CD4-positive, alpha-beta T cell treated with Interferon alpha-2 for 1 hour (primary cell): ENCODE data around the gene MEF2A.
A peak's percentile ranks its signal among the peaks of the same experiment; 100 is the strongest.
"Not testable (repeated sequence)": the region's sequence is repeated elsewhere in the genome, so short reads cannot be mapped to it uniquely, and the experiment has no call there.

Experiments used
- DNase-seq, 2 donors: peaks; one replicate each; pipeline ENCODE4 v3.0.0-alpha.2; 2020 to 2022

Gene MEF2A

GRCh38 chr15:99732751-99733267 lies 167.0 kb downstream of the MEF2A start:
- no peak for DNase-seq

GRCh38 chr15:99733268-99734039 lies 167.7 kb downstream of the MEF2A start, which contains the start of gene LYSMD4:
TSS of gene LYSMD4 (minus strand) at chr15:99733437. CDS start at chr15:99731999, 1,438 bp downstream.
- DNase-seq = peak; percentile 97 to 98

GRCh38 chr15:99734040-99734291 lies 168.2 kb downstream of the MEF2A start:
- DNase-seq = not testable (repeated sequence)

- DNase-seq = no peak
Observed at GRCh38 chr15:99734575-99734974, 168.8 kb downstream of the MEF2A start.

GRCh38 chr15:99735868-99736267 lies 170.1 kb downstream of the MEF2A start:
- no peak for DNase-seq

- DNase-seq = no peak
Observed at GRCh38 chr15:99736702-99737101, 170.9 kb downstream of the MEF2A start.

- DNase-seq = no peak
Observed at GRCh38 chr15:99738021-99738847, 172.4 kb downstream of the MEF2A start.

- DNase-seq = no peak
Observed at GRCh38 chr15:99741835-99742234, 176.1 kb downstream of the MEF2A start.

- DNase-seq = no peak
Observed at GRCh38 chr15:99744142-99744541, 178.4 kb downstream of the MEF2A start.

- no peak for DNase-seq
Observed at GRCh38 chr15:99745370-99746086, 179.7 kb downstream of the MEF2A start.

GRCh38 chr15:99749386-99749785 lies 183.6 kb downstream of the MEF2A start:
- no peak for DNase-seq

GRCh38 chr15:99750326-99750725 lies 184.5 kb downstream of the MEF2A start:
- not testable (repeated sequence) for DNase-seq

GRCh38 chr15:99752556-99752955 lies 186.8 kb downstream of the MEF2A start:
- no peak for DNase-seq

GRCh38 chr15:99753066-99753465 lies 187.3 kb downstream of the MEF2A start:
- no peak for DNase-seq

- DNase-seq = peak; percentile 28 to 75
Observed at GRCh38 chr15:99755692-99756409, 190.1 kb downstream of the MEF2A start.

- no peak for DNase-seq
Observed at GRCh38 chr15:99762288-99762687, 196.5 kb downstream of the MEF2A start.

- DNase-seq = no peak
Observed at GRCh38 chr15:99763827-99764226, 198.0 kb downstream of the MEF2A start.

- DNase-seq = no peak
Observed at GRCh38 chr15:99764522-99764921, 198.7 kb downstream of the MEF2A start.
